ENCODE results near the gene REG3G. TPM values are rescaled to one million over a fixed set of nuclear protein-coding genes. Genes with fewer than 3 reads are reported as not detected.
"Not testable (repeated sequence)": the region's sequence is repeated elsewhere in the genome, so short reads cannot be mapped to it uniquely, and the experiment has no call there.

REG3G gene
- total RNA-seq, 1 donor from 2014 or later, result not detected

DNA sequence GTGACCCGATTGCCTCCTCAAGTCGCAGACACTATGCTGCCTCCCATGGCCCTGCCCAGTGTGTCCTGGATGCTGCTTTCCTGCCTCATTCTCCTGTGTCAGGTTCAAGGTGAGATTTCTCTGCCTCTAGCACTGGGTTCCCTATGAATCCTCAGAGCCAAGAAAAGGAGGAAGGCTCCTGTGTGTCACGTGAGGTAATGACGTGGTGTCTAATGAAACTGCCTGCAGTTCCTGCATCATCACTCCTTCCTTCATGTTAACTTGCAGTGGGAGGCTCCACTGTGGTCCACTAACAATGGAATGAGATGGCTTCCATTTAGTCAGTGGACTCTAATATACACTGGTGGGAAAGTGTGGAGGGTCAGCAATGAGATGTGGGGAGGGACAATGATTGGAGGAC lies 559 bp downstream of the REG3G start:
- DNase-seq, result no peak

DNA sequence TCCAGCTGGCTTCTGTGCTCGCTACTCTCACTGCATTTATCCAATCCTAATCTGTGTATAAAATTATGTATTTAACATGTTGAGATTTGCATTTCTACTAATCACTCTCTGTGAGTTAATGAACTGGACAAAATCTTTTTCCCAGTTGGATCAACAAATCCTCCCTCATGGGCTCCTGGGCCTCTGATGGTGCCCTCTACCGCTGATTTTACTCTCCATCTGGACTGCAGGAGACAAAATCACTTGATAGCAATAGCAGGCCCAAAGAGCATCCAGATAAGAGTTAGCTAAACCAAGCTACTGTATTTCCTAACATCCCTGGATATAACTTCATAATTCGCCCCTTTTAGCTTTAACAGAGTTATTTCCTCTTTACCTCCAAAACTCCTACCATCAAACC lies 14.4 kb downstream of the REG3G start:
- no peak for DNase-seq

DNA sequence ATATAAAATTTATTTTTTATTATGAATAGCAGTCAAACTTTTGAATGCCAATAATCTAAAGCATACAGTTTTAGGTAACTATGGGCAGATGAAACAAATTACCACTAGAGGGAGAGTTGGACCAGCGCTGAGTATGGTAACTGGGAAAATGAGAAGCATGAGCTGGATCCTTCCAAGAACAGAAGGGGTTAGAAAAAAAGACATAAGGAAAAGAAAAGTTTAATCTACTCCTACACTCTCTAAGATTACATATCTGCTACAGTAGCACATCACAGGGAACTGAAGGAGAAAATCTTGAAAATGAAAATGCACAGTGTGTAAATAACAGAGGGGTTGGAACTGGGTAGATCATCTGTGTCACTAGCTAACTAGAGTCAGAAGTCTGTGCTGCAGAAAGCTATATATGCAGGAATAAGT lies 15.5 kb downstream of the REG3G start:
- DNase-seq, result peak; percentile 56

DNA sequence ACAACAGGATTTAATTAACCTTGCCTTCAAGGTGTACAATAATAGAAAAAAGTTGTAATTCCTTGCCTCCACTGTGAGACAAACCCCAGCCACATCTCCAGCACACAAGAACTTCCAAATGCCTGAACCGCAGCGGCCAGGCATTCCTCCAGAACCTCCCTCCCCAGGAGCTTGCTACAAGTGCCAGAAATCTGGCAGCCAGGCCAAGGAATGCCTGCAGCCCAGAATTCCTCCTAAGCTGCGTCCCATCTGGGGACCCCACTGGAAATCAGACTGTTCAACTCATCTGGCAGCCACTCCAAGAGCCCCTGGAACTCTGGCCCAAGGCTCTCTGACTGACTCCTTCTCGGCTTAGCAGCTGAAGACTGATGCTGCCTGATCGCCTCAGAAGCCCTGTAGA lies 28.0 kb downstream of the REG3G start:
- peak; percentile 81 for DNase-seq

DNA sequence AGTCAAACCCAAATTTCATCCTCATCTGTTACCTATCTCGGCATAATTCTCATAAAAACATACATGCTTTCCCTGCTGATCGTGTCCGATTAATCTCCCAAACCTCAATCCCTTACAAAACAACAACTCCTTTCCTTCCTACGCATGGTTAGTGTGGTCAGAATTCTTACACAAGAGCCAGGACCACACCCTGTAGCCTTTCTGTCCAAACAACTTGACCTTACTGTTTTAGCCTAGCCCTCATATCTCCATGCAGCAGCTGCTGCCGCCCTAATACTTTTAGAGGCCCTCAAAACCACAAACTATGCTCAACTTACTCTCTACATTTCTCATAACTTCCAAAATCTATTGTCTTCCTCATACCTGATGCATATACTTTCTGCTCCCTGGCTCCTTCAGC lies 29.3 kb downstream of the REG3G start:
- not testable (repeated sequence) for DNase-seq

DNA sequence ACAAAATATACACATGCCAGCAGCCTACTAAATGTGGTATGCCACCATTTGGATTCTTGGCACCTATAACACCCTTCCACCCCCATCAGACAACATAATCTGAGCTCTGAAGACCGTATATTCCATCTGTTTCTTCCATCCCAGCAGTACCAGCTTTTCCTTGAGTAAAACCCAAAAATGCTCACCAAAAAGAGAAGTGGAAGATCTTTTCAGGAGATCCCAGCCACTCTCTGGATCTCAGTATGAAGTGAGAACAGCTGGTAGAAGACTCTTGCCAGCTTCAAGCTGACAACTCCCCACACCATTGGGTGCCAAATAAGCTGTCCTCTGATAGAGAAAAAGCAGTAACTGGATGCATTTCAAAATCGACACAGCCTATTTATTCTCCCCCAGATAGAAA lies 39.7 kb downstream of the REG3G start:
- DNase-seq, result no peak

DNA sequence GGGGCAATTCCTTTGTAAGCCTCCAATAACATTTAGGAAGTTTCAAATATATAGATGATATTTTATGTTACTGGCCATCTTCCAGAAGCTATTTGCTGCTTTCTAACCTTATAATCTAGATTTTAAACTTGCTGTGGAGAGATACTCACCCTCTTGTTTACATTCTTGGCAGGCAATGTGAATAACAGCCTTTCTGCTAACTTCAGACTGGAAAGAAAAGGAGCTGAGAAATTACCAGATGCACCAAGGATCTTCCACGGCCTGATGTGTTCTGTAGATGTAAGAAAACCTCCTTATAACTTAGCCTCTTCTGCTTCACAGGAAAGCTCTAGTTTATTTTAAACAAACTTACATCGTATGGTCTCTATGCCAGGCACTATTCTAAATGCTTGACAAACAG lies 45.6 kb downstream of the REG3G start:
- DNase-seq, result no peak

Other genes starting within 250 kb of the REG3G start
- gene REG1B, start 62.3 kb downstream of the REG3G start, total RNA-seq, result not detected
- gene REG1A, start 94.8 kb downstream of the REG3G start, total RNA-seq, result not detected
- gene REG3A, start 134.1 kb downstream of the REG3G start, total RNA-seq, result not detected

Data from tongue (tissue), 2 donors.